ENCODE measurements around the gene LRMDA.

GRCh38 chr10:75730847-75731246 is 299.4 kb downstream of the LRMDA start:
- no peak for TF ChIP-seq CTCF (IDR thresholded peaks at IDR 0.05; ENCODE audit: insufficient read depth, low read length, poor library complexity, severe bottlenecking)
- no peak for TF ChIP-seq EZH2phosphoT487 (conservative IDR thresholded peaks at IDR 0.05; ENCODE audit: low read length)

All from SU-DHL-6 (cell line).